Measurements from ENCODE around the gene RILPL2. TPM values are rescaled to one million over a fixed set of nuclear protein-coding genes. Genes with fewer than 3 reads are reported as not detected.
A peak's percentile ranks its signal among the peaks of the same experiment; 100 is the strongest.

Gene RILPL2
- total and polyA plus RNA-seq, 2 of the 13 experiments (the other 11 are each of a cell fraction or from before 2014, with no cell fraction given), result 2.7 to 8.1 TPM

DNA sequence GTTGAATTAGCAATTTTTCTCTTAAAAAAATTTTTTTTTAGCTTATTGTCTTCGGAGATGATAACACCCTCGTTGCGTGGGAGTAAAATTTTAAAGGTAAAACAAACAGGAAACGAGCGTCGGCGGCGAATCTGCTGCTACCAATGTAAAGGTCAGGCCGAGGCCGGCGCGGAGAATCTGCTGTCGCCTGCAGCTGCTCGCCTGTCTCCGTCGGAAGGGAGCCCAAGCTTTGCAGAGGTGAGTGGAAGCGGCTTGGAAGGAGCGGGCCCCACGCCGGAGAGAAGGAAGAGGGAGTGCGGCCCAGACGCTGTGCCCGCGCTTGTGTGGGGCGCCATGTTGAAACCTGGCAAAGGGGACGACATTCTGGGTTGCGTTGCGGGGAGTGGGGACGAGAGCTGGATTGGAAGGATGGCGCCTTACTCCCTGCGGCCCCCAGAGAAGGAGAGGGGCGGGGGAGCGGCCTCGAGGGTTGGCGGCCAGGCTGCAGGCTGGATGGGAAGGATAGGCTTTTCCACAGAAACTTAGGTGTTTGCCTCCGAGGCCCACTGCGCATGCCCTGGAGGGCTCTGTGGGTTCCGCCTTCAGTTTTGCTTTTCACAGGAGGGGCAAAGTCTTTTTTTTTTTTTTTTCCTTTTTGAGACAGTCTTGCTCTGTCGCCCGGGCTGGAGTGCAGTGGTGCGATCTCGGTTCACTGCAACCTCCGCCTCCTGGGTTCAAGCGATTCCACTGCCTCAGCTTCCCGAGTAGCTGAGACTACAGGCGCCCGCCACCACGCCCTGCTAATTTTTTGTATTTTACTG lies 21.7 kb upstream of the RILPL2 start, which contains the start of gene SNRNP35 (continued):
- TF ChIP-seq, protein P1, sequence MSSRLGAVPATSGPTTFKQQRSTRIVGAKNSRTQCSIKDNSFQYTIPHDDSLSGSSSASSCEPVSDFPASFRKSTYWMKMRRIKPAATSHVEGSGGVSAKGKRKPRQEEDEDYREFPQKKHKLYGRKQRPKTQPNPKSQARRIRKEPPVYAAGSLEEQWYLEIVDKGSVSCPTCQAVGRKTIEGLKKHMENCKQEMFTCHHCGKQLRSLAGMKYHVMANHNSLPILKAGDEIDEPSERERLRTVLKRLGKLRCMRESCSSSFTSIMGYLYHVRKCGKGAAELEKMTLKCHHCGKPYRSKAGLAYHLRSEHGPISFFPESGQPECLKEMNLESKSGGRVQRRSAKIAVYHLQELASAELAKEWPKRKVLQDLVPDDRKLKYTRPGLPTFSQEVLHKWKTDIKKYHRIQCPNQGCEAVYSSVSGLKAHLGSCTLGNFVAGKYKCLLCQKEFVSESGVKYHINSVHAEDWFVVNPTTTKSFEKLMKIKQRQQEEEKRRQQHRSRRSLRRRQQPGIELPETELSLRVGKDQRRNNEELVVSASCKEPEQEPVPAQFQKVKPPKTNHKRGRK (CRISPR knock-in tag; IDR thresholded peaks at IDR 0.05), result no peak
- TF ChIP-seq AGO1 (IDR thresholded peaks at IDR 0.05; ENCODE audit: low read depth, low read length, poor library complexity, severe bottlenecking), result no peak
- TF ChIP-seq CENPX (CRISPR knock-in tag; IDR thresholded peaks at IDR 0.05), result no peak
- TF ChIP-seq, protein P2, sequence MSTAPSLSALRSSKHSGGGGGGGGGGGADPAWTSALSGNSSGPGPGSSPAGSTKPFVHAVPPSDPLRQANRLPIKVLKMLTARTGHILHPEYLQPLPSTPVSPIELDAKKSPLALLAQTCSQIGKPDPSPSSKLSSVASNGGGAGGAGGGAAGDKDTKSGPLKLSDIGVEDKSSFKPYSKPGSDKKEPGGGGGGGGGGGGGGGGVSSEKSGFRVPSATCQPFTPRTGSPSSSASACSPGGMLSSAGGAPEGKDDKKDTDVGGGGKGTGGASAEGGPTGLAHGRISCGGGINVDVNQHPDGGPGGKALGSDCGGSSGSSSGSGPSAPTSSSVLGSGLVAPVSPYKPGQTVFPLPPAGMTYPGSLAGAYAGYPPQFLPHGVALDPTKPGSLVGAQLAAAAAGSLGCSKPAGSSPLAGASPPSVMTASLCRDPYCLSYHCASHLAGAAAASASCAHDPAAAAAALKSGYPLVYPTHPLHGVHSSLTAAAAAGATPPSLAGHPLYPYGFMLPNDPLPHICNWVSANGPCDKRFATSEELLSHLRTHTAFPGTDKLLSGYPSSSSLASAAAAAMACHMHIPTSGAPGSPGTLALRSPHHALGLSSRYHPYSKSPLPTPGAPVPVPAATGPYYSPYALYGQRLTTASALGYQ (CRISPR knock-in tag; IDR thresholded peaks at IDR 0.05), result peak; percentile 50; the same call in 1 of the 2 replicates
- 0 out of 2 replicates have a peak, but pooled peaks have one; percentile 31 for TF ChIP-seq ZNF24 (IDR thresholded peaks at IDR 0.05)
- TF ChIP-seq MIXL1 (CRISPR knock-in tag; IDR thresholded peaks at IDR 0.05), result peak; percentile 67; the same call in 1 of the 2 replicates
- TF ChIP-seq ZBTB38 (CRISPR knock-in tag; IDR thresholded peaks at IDR 0.05), result peak; percentile 89
- peak; percentile 90 for TF ChIP-seq HOXA3 (CRISPR knock-in tag; IDR thresholded peaks at IDR 0.05)
- TF ChIP-seq ZFP41 (CRISPR knock-in tag; IDR thresholded peaks at IDR 0.05; ENCODE audit: borderline replicate concordance), result no peak
- TF ChIP-seq TRIM24 (CRISPR knock-in tag; IDR thresholded peaks at IDR 0.05), result no peak
- TF ChIP-seq ZNF672 (CRISPR knock-in tag; IDR thresholded peaks at IDR 0.05), result no peak
- TF ChIP-seq, protein P3, sequence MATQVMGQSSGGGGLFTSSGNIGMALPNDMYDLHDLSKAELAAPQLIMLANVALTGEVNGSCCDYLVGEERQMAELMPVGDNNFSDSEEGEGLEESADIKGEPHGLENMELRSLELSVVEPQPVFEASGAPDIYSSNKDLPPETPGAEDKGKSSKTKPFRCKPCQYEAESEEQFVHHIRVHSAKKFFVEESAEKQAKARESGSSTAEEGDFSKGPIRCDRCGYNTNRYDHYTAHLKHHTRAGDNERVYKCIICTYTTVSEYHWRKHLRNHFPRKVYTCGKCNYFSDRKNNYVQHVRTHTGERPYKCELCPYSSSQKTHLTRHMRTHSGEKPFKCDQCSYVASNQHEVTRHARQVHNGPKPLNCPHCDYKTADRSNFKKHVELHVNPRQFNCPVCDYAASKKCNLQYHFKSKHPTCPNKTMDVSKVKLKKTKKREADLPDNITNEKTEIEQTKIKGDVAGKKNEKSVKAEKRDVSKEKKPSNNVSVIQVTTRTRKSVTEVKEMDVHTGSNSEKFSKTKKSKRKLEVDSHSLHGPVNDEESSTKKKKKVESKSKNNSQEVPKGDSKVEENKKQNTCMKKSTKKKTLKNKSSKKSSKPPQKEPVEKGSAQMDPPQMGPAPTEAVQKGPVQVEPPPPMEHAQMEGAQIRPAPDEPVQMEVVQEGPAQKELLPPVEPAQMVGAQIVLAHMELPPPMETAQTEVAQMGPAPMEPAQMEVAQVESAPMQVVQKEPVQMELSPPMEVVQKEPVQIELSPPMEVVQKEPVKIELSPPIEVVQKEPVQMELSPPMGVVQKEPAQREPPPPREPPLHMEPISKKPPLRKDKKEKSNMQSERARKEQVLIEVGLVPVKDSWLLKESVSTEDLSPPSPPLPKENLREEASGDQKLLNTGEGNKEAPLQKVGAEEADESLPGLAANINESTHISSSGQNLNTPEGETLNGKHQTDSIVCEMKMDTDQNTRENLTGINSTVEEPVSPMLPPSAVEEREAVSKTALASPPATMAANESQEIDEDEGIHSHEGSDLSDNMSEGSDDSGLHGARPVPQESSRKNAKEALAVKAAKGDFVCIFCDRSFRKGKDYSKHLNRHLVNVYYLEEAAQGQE (IDR thresholded peaks at IDR 0.05; ENCODE audit: borderline replicate concordance in 1 of 2, low read depth in 1 of 2, low read length in 2 of 2), result peak in 1 of 2 experiments; percentile 33; a peak in 1 of 4 replicates
- TF ChIP-seq GTF3A (CRISPR knock-in tag; conservative IDR thresholded peaks at IDR 0.05), result no peak
- TF ChIP-seq DNMT3B (CRISPR knock-in tag; conservative IDR thresholded peaks at IDR 0.05), result 0 out of 2 replicates have a peak, but pooled peaks have one; percentile 55
- no peak for TF ChIP-seq MAFF (IDR thresholded peaks at IDR 0.05; ENCODE audit: low read depth, low read length)
- TF ChIP-seq, protein P4, sequence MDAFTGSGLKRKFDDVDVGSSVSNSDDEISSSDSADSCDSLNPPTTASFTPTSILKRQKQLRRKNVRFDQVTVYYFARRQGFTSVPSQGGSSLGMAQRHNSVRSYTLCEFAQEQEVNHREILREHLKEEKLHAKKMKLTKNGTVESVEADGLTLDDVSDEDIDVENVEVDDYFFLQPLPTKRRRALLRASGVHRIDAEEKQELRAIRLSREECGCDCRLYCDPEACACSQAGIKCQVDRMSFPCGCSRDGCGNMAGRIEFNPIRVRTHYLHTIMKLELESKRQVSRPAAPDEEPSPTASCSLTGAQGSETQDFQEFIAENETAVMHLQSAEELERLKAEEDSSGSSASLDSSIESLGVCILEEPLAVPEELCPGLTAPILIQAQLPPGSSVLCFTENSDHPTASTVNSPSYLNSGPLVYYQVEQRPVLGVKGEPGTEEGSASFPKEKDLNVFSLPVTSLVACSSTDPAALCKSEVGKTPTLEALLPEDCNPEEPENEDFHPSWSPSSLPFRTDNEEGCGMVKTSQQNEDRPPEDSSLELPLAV (CRISPR knock-in tag; conservative IDR thresholded peaks at IDR 0.05; ENCODE audit: low read depth), result no peak
- no peak for TF ChIP-seq NFYC (CRISPR knock-in tag; IDR thresholded peaks at IDR 0.05)
- no peak for TF ChIP-seq ZNF790 (CRISPR knock-in tag; IDR thresholded peaks at IDR 0.05; ENCODE audit: borderline replicate concordance)
- peak; percentile 35 for TF ChIP-seq HNF4A (CRISPR knock-in tag; IDR thresholded peaks at IDR 0.05)
- TF ChIP-seq POLR2A (IDR thresholded peaks at IDR 0.05; ENCODE audit: insufficient read depth in 1 of 2, low read depth in 2 of 2, low read length in 2 of 2), result peak; percentile 69; a peak in 3 of 4 replicates
- peak; percentile 64 for TF ChIP-seq U2AF1 (optimal IDR thresholded peaks at IDR 0.05; ENCODE audit: low read depth, low read length)

All from HepG2 (cell line).